Measurements from ENCODE around the gene BCAS3.

The BCAS3 gene

DNA sequence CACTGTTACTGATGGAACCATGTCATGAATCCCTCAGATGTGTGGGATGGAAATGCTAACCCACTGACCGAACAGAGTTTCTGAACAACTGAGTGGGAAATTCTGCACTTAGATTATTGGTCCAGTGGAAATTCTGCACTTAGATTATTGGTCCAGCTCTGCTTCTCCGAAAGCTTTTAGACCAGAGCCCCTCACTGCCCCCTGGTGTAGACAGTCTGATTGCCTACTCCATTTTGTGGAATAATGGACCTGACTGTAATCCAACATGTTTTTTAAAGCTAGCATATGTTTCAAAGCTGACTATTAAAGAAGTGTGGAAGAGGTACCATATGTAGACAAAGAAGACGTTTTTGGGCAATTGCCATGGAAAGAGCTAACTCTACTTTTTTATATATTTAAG lies 671.7 kb downstream of the BCAS3 start:
- no peak; the same call in 2 of the 3 replicates for ATAC-seq
- TF ChIP-seq ZFP30 (CRISPR knock-in tag; IDR thresholded peaks at IDR 0.05) (no peak), ZC3H10 (CRISPR knock-in tag; IDR thresholded peaks at IDR 0.05) (no peak), POU6F1 (CRISPR knock-in tag; IDR thresholded peaks at IDR 0.05; ENCODE audit: borderline replicate concordance, low read depth) (no peak), PPARA (CRISPR knock-in tag; IDR thresholded peaks at IDR 0.05; ENCODE audit: borderline replicate concordance) (no peak)

- TF ChIP-seq ARNTL (CRISPR knock-in tag; IDR thresholded peaks at IDR 0.05; ENCODE audit: borderline replicate concordance, low read depth) (no peak), TOX (CRISPR knock-in tag; IDR thresholded peaks at IDR 0.05; ENCODE audit: borderline replicate concordance) (no peak), ESRRG (CRISPR knock-in tag; IDR thresholded peaks at IDR 0.05) (no peak), BACH2 (CRISPR knock-in tag; IDR thresholded peaks at IDR 0.05; ENCODE audit: borderline replicate concordance) (no peak), RARB (CRISPR knock-in tag; IDR thresholded peaks at IDR 0.05) (no peak), CSDC2 (CRISPR knock-in tag; IDR thresholded peaks at IDR 0.05) (no peak), ZNF70 (CRISPR knock-in tag; IDR thresholded peaks at IDR 0.05) (no peak), ZFP30 (CRISPR knock-in tag; IDR thresholded peaks at IDR 0.05) (no peak), GLIS3 (CRISPR knock-in tag; IDR thresholded peaks at IDR 0.05) (no peak), TCF4 (CRISPR knock-in tag; IDR thresholded peaks at IDR 0.05; ENCODE audit: borderline replicate concordance) (no peak), ZNF8 (CRISPR knock-in tag; IDR thresholded peaks at IDR 0.05) (no peak), CSRNP3 (CRISPR knock-in tag; IDR thresholded peaks at IDR 0.05) (no peak), ISL1 (CRISPR knock-in tag; IDR thresholded peaks at IDR 0.05) (no peak), SNAI2 (CRISPR knock-in tag; IDR thresholded peaks at IDR 0.05) (no peak), POU6F1 (CRISPR knock-in tag; IDR thresholded peaks at IDR 0.05; ENCODE audit: borderline replicate concordance, low read depth) (no peak), ZNF565 (CRISPR knock-in tag; conservative IDR thresholded peaks at IDR 0.05; ENCODE audit: low read depth) (no peak), ZFP3 (CRISPR knock-in tag; IDR thresholded peaks at IDR 0.05) (no peak)
- TF ChIP-seq, protein P1, sequence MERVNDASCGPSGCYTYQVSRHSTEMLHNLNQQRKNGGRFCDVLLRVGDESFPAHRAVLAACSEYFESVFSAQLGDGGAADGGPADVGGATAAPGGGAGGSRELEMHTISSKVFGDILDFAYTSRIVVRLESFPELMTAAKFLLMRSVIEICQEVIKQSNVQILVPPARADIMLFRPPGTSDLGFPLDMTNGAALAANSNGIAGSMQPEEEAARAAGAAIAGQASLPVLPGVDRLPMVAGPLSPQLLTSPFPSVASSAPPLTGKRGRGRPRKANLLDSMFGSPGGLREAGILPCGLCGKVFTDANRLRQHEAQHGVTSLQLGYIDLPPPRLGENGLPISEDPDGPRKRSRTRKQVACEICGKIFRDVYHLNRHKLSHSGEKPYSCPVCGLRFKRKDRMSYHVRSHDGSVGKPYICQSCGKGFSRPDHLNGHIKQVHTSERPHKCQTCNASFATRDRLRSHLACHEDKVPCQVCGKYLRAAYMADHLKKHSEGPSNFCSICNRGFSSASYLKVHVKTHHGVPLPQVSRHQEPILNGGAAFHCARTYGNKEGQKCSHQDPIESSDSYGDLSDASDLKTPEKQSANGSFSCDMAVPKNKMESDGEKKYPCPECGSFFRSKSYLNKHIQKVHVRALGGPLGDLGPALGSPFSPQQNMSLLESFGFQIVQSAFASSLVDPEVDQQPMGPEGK (CRISPR knock-in tag; IDR thresholded peaks at IDR 0.05; ENCODE audit: borderline replicate concordance) = no peak
- no peak for ATAC-seq
Measured at GRCh38 chr17:61351745-61352407, 674.2 kb downstream of the BCAS3 start.

GRCh38 chr17:61352408-61352770 lies 674.7 kb downstream of the BCAS3 start:
- ATAC-seq = no peak
- TF ChIP-seq TCF4 (CRISPR knock-in tag; IDR thresholded peaks at IDR 0.05; ENCODE audit: borderline replicate concordance) (no peak), ZNF70 (CRISPR knock-in tag; IDR thresholded peaks at IDR 0.05) (no peak), CSRNP3 (CRISPR knock-in tag; IDR thresholded peaks at IDR 0.05) (no peak), PPARA (CRISPR knock-in tag; IDR thresholded peaks at IDR 0.05; ENCODE audit: borderline replicate concordance) (no peak), ZFP3 (CRISPR knock-in tag; IDR thresholded peaks at IDR 0.05) (no peak), BACH2 (CRISPR knock-in tag; IDR thresholded peaks at IDR 0.05; ENCODE audit: borderline replicate concordance) (no peak), ZNF565 (CRISPR knock-in tag; conservative IDR thresholded peaks at IDR 0.05; ENCODE audit: low read depth) (no peak), CREB5 (CRISPR knock-in tag; IDR thresholded peaks at IDR 0.05; ENCODE audit: low read depth) (no peak), GLIS3 (CRISPR knock-in tag; IDR thresholded peaks at IDR 0.05) (no peak), SNAI2 (CRISPR knock-in tag; IDR thresholded peaks at IDR 0.05) (no peak), ESRRG (CRISPR knock-in tag; IDR thresholded peaks at IDR 0.05) (no peak), TSHZ2 (CRISPR knock-in tag; IDR thresholded peaks at IDR 0.05) (no peak), ISL1 (CRISPR knock-in tag; IDR thresholded peaks at IDR 0.05) (no peak), ZC3H10 (CRISPR knock-in tag; IDR thresholded peaks at IDR 0.05) (no peak)
- TF ChIP-seq, protein P1 (CRISPR knock-in tag; IDR thresholded peaks at IDR 0.05; ENCODE audit: borderline replicate concordance) = no peak
